Keratinocyte (primary cell): Measurements from ENCODE around the gene FMN1. TPM values are rescaled to one million over a fixed set of nuclear protein-coding genes. Genes with fewer than 3 reads are reported as not detected.

Source experiments
- DNase-seq: peaks from one replicate; pipeline ENCODE4 v3.0.0-alpha.2; 2011; ENCODE audit warnings: low read depth, missing footprints, low spot score
- FAIRE-seq: peaks from 2 replicates; lab custom pipeline; 2011; peaks lifted over from hg19 to GRCh38; lab: Jason Lieb, UNC
- H2AFZ ChIP-seq: 2 replicates; pipeline ENCODE4 v1.6.0; 2012; ENCODE audit warnings: low read length, control low read depth, inconsistent platforms; ENCODE audit not compliant: control insufficient read depth
- H3K27ac ChIP-seq: 2 replicates; pipeline ENCODE4 v1.5.1; 2011; ENCODE audit warnings: low read length; ENCODE audit not compliant: control insufficient read depth, insufficient read depth
- H3K27me3 ChIP-seq: 3 replicates; pipeline ENCODE4 v1.6.0; 2011; ENCODE audit warnings: low read length; ENCODE audit not compliant: control insufficient read depth, insufficient read depth; ENCODE audit errors: extremely low read depth
- H3K36me3 ChIP-seq, 2 experiments: 2 replicates in 1 of 2; 3 replicates in 1 of 2; pipeline ENCODE4 v1.5.1; 2011; ENCODE audit warnings: low read length in 2 of 2, mild to moderate bottlenecking in 1 of 2; ENCODE audit not compliant: control insufficient read depth in 2 of 2, insufficient read depth in 2 of 2; ENCODE audit errors: extremely low read depth in 1 of 2
- H3K4me1 ChIP-seq: 3 replicates; pipeline ENCODE4 v1.5.1; 2011; ENCODE audit warnings: low read length; ENCODE audit not compliant: control insufficient read depth, insufficient read depth; ENCODE audit errors: extremely low read depth
- H3K4me2 ChIP-seq: 3 replicates; pipeline ENCODE4 v1.6.0; 2011; ENCODE audit warnings: low read depth, low read length; ENCODE audit not compliant: control insufficient read depth, insufficient read depth; ENCODE audit errors: extremely low read depth
- H3K4me3 ChIP-seq, 3 experiments: fragments of 200-600 bp in 1 of 3; sonication (generic) in 1 of 3; 2 replicates in 2 of 3; 3 replicates in 1 of 3; pipeline ENCODE4 v1.5.1; 2011 to 2016; ENCODE audit warnings: low read length in 3 of 3, mild to moderate bottlenecking in 3 of 3, control low read depth in 2 of 3, inconsistent platforms in 1 of 3, low read depth in 1 of 3, mixed read lengths in 1 of 3, mixed run types in 1 of 3, moderate library complexity in 1 of 3; ENCODE audit not compliant: control insufficient read depth in 2 of 3, insufficient read depth in 2 of 3; ENCODE audit errors: extremely low read depth in 1 of 3
- H3K79me2 ChIP-seq: 2 replicates; pipeline ENCODE4 v1.6.0; 2012; ENCODE audit warnings: low read length; ENCODE audit not compliant: control insufficient read depth, insufficient read depth
- H3K9ac ChIP-seq: 3 replicates; pipeline ENCODE4 v1.6.0; 2011; ENCODE audit warnings: low read length; ENCODE audit not compliant: control insufficient read depth, insufficient read depth; ENCODE audit errors: extremely low read depth
- H3K9me1 ChIP-seq: 3 replicates; pipeline ENCODE4 v1.6.0; 2011; ENCODE audit warnings: low read length; ENCODE audit not compliant: control insufficient read depth, insufficient read depth; ENCODE audit errors: extremely low read depth
- H3K9me3 ChIP-seq: 2 replicates; pipeline ENCODE4 v1.5.1; 2012; ENCODE audit warnings: low read depth, low read length; ENCODE audit not compliant: control insufficient read depth
- H4K20me1 ChIP-seq: 3 replicates; pipeline ENCODE4 v1.6.0; 2011; ENCODE audit warnings: low read length; ENCODE audit not compliant: control insufficient read depth, insufficient read depth; ENCODE audit errors: extremely low read depth
- CTCF ChIP-seq, 3 experiments: IDR thresholded peaks in 1 of 3; conservative IDR thresholded peaks in 1 of 3; optimal IDR thresholded peaks in 1 of 3; 2 replicates in 2 of 3; 3 replicates in 1 of 3; pipeline versions ENCODE3 to v1.5.1; 2011; ENCODE audit warnings: low read length in 3 of 3, mild to moderate bottlenecking in 3 of 3, moderate library complexity in 2 of 3, control low read depth in 1 of 3, inconsistent platforms in 1 of 3; ENCODE audit not compliant: insufficient read depth in 2 of 3; ENCODE audit errors: extremely low read depth in 1 of 3
- EZH2 ChIP-seq: IDR thresholded peaks from one replicate; pipeline ENCODE4 v1.6.1; 2012; ENCODE audit warnings: inconsistent platforms, mild to moderate bottlenecking, low read length, moderate library complexity
- dilution Hi-C: fragments of 300-500 bp; cut with MboI; formaldehyde crosslinking; loops from one replicate; pipeline ENCODE4 v1.7.0; 2020; ENCODE audit warnings: low sequenced_read_pairs; ENCODE audit not compliant: extremely low pct_ligation_motif_present
- polyA plus RNA-seq, 5 experiments: library from polyadenylated mRNA; depleted of rRNA in 3 of 5; stranded (reverse) in 3 of 5; stranded (forward) in 1 of 5; unstranded in 1 of 5; fragments of >200 nt; gene quantifications; 1 replicate in 1 of 5; 2 replicates in 3 of 5; 3 replicates in 1 of 5; pipeline versions ENCODE4 v1.2.1 to v1.2.3, GENCODE V29; 2011 to 2012; ENCODE audit warnings: missing spikeins in 2 of 5, low read depth in 1 of 5, low replicate concordance in 1 of 5

Gene FMN1
- polyA plus RNA-seq, 1 donor (not counting 4 experiments of a cell fraction or from before 2014, with no cell fraction given) = 0.71 TPM

GRCh38 chr15:33204087-33204486, 9.6 kb upstream of the FMN1 start:
- H3K4me1 ChIP-seq = peaks cover 16% of the 10 kb centered on the region
- FAIRE-seq = no peak
- no peaks in the 10 kb centered on the region for H3K9me1 ChIP-seq
- no peak overlapping the region for H2AFZ ChIP-seq
- H3K79me2 ChIP-seq = no peaks in the 10 kb centered on the region
- H3K27me3 ChIP-seq = no peaks in the 10 kb centered on the region
- dilution Hi-C loops = no loop called here
- H3K9me3 ChIP-seq = no peaks in the 10 kb centered on the region
- TF ChIP-seq CTCF (optimal IDR thresholded peaks at IDR 0.05 in 1 of 3, IDR thresholded peaks at IDR 0.05 in 1 of 3, conservative IDR thresholded peaks at IDR 0.05 in 1 of 3; ENCODE audit: extremely low read depth in 1 of 3, insufficient read depth in 2 of 3, low read length in 3 of 3) (no peak), EZH2 (no peak)
- H4K20me1 ChIP-seq = no peaks in the 10 kb centered on the region
- no peaks in the 10 kb centered on the region for H3K36me3 ChIP-seq
- H3K4me3 ChIP-seq = no peak overlapping the region
- DNase-seq = no peak
- H3K27ac ChIP-seq = no peak overlapping the region
- H3K4me2 ChIP-seq = no peak overlapping the region
- no peak overlapping the region for H3K9ac ChIP-seq

- H3K27ac ChIP-seq = peak overlapping the region; percentile 48
- no peaks in the 10 kb centered on the region for H3K27me3 ChIP-seq
- FAIRE-seq (peak; percentile 93), DNase-seq (peak; percentile 90)
- H3K36me3 ChIP-seq = no peaks in the 10 kb centered on the region
- H3K4me3 ChIP-seq = peak overlapping the region in 2 of 3 experiments; percentile 48 to 61
- dilution Hi-C loops = no loop called here
- H3K9ac ChIP-seq = peak overlapping the region; percentile 22
- H3K79me2 ChIP-seq = no peaks in the 10 kb centered on the region
- TF ChIP-seq EZH2 (no peak), CTCF (optimal IDR thresholded peaks at IDR 0.05 in 1 of 3, IDR thresholded peaks at IDR 0.05 in 1 of 3, conservative IDR thresholded peaks at IDR 0.05 in 1 of 3; ENCODE audit: extremely low read depth in 1 of 3, insufficient read depth in 2 of 3, low read length in 3 of 3) (peak; percentile 55 to 59 (median 58))
- no peaks in the 10 kb centered on the region for H4K20me1 ChIP-seq
- peaks cover 16% of the 10 kb centered on the region for H3K4me1 ChIP-seq
- H3K4me2 ChIP-seq = peak overlapping the region; percentile 86
- no peaks in the 10 kb centered on the region for H3K9me3 ChIP-seq
- no peak overlapping the region for H2AFZ ChIP-seq
- H3K9me1 ChIP-seq = no peaks in the 10 kb centered on the region
Measured at GRCh38 chr15:33201491-33202231, 7.1 kb upstream of the FMN1 start.
